Measurements from ENCODE around the gene SMYD4. TPM values are rescaled to one million over a fixed set of nuclear protein-coding genes. Genes with fewer than 3 reads are reported as not detected.
"Not testable (repeated sequence)": the region's sequence is repeated elsewhere in the genome, so short reads cannot be mapped to it uniquely, and the experiment has no call there.

Gene SMYD4
- polyA plus RNA-seq, 1 donor from 2014 or later, result 6.8 TPM

DNA sequence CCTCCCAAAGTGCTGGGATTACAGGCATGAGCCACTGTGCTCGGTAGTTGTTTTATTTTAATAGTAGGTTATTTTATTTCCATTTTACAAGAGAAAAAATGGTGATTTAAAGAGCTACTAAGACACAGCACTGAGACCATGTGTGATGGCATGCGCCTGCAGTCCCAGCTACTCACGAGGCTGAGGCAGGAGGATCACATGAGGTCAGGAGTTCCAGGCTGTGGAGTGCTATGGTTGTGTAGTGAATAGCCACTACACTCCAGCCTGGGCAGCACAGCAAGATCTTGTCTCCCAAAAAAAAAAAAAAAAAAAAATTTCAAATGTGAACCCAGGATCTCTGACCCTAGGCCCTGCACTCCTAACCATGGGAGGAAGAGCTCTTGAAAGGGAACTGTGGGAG, 64.1 kb downstream of the SMYD4 start:
- Histone ChIP-seq H3K27ac (ENCODE audit: low read length) (no peak overlapping the region), H3K9ac (ENCODE audit: low read length) (no peak overlapping the region), H3K9me3 (ENCODE audit: low read length) (no peaks in the 10 kb centered on the region), H4K20me1 (ENCODE audit: insufficient read depth) (no peaks in the 10 kb centered on the region), H3K9me2 (ENCODE audit: insufficient read depth, low read length) (no peaks in the 10 kb centered on the region), H3K79me2 (replicated peaks; ENCODE audit: insufficient read depth, low read length) (no peaks in the 10 kb centered on the region), H3F3A (ENCODE audit: insufficient read depth, low read length, poor library complexity, severe bottlenecking) (no peaks in the 10 kb centered on the region), H3K27me3 (ENCODE audit: insufficient read depth, low read depth, low read length) (no peaks in the 10 kb centered on the region), H2AFZ (ENCODE audit: low read depth, low read length) (no peak overlapping the region), H3K4me3 (ENCODE audit: low read length) (no peak overlapping the region), H3K36me3 (ENCODE audit: insufficient read depth, low read length) (no peaks in the 10 kb centered on the region), H3K4me2 (ENCODE audit: low read length) (no peak overlapping the region)
- TF ChIP-seq EZH2 (IDR thresholded peaks at IDR 0.05; ENCODE audit: borderline replicate concordance, insufficient read depth, low read length, poor library complexity, severe bottlenecking) (no peak), MXI1 (conservative IDR thresholded peaks at IDR 0.05; ENCODE audit: poor library complexity, severe bottlenecking) (no peak)

GRCh38 chr17:1764705-1765104, 65.0 kb downstream of the SMYD4 start:
- not testable (repeated sequence) for H3K9me3 ChIP-seq (ENCODE audit: low read length); H3K4me2 ChIP-seq (ENCODE audit: low read length); H3K27me3 ChIP-seq (ENCODE audit: insufficient read depth, low read depth, low read length); H3K4me3 ChIP-seq (ENCODE audit: low read length); H2AFZ ChIP-seq (ENCODE audit: low read depth, low read length); H3K9ac ChIP-seq (ENCODE audit: low read length); H3F3A ChIP-seq (ENCODE audit: insufficient read depth, low read length, poor library complexity, severe bottlenecking); H3K79me2 ChIP-seq (replicated peaks; ENCODE audit: insufficient read depth, low read length); H3K27ac ChIP-seq (ENCODE audit: low read length); H4K20me1 ChIP-seq (ENCODE audit: insufficient read depth); H3K9me2 ChIP-seq (ENCODE audit: insufficient read depth, low read length); H3K36me3 ChIP-seq (ENCODE audit: insufficient read depth, low read length)

DNA sequence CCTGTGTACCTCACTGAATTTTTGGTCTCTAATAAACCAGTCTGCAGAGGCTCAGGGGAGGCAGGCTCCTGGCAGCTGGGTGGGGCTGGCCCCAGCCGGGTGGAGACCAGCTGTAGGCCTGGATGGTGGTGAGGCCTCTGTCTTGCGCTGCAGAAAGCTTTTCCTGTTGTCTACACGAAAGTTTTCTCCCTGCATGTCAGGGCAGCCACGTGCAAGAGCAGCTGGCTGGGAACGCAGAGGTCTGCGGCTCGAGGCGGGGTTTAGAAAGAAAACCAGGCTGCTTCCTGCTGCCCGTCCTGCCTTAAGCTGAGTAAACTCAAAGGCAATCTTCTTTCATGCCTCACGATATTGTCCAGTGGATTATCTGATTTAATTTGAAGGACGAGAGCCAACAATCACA, 65.4 kb downstream of the SMYD4 start:
- H3K27me3 ChIP-seq (ENCODE audit: insufficient read depth, low read depth, low read length), result no peaks in the 10 kb centered on the region
- no peaks in the 10 kb centered on the region for H3K79me2 ChIP-seq (replicated peaks; ENCODE audit: insufficient read depth, low read length)
- no peaks in the 10 kb centered on the region for H3F3A ChIP-seq (ENCODE audit: insufficient read depth, low read length, poor library complexity, severe bottlenecking)
- H3K36me3 ChIP-seq (ENCODE audit: insufficient read depth, low read length), result no peaks in the 10 kb centered on the region
- H2AFZ ChIP-seq (ENCODE audit: low read depth, low read length), result no peak overlapping the region
- no peak overlapping the region for H3K27ac ChIP-seq (ENCODE audit: low read length)
- H3K4me2 ChIP-seq (ENCODE audit: low read length), result no peak overlapping the region
- H3K9me2 ChIP-seq (ENCODE audit: insufficient read depth, low read length), result no peaks in the 10 kb centered on the region
- TF ChIP-seq POLR2AphosphoS5 (IDR thresholded peaks at IDR 0.05) (no peak), SMC3 (conservative IDR thresholded peaks at IDR 0.05; ENCODE audit: poor library complexity) (no peak), MXI1 (conservative IDR thresholded peaks at IDR 0.05; ENCODE audit: poor library complexity, severe bottlenecking) (no peak), CTCF (IDR thresholded peaks at IDR 0.05; ENCODE audit: poor library complexity, severe bottlenecking) (no peak), EZH2 (IDR thresholded peaks at IDR 0.05; ENCODE audit: borderline replicate concordance, insufficient read depth, low read length, poor library complexity, severe bottlenecking) (no peak), RAD21 (conservative IDR thresholded peaks at IDR 0.05) (no peak), TAF1 (IDR thresholded peaks at IDR 0.05; ENCODE audit: low read depth) (no peak), EP300 (conservative IDR thresholded peaks at IDR 0.05; ENCODE audit: poor library complexity, severe bottlenecking) (no peak)
- TF ChIP-seq, protein P1, sequence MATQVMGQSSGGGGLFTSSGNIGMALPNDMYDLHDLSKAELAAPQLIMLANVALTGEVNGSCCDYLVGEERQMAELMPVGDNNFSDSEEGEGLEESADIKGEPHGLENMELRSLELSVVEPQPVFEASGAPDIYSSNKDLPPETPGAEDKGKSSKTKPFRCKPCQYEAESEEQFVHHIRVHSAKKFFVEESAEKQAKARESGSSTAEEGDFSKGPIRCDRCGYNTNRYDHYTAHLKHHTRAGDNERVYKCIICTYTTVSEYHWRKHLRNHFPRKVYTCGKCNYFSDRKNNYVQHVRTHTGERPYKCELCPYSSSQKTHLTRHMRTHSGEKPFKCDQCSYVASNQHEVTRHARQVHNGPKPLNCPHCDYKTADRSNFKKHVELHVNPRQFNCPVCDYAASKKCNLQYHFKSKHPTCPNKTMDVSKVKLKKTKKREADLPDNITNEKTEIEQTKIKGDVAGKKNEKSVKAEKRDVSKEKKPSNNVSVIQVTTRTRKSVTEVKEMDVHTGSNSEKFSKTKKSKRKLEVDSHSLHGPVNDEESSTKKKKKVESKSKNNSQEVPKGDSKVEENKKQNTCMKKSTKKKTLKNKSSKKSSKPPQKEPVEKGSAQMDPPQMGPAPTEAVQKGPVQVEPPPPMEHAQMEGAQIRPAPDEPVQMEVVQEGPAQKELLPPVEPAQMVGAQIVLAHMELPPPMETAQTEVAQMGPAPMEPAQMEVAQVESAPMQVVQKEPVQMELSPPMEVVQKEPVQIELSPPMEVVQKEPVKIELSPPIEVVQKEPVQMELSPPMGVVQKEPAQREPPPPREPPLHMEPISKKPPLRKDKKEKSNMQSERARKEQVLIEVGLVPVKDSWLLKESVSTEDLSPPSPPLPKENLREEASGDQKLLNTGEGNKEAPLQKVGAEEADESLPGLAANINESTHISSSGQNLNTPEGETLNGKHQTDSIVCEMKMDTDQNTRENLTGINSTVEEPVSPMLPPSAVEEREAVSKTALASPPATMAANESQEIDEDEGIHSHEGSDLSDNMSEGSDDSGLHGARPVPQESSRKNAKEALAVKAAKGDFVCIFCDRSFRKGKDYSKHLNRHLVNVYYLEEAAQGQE (IDR thresholded peaks at IDR 0.05; ENCODE audit: borderline replicate concordance), result no peak
- no peak overlapping the region for H3K4me3 ChIP-seq (ENCODE audit: low read length)
- no peaks in the 10 kb centered on the region for H3K9me3 ChIP-seq (ENCODE audit: low read length)
- no peaks in the 10 kb centered on the region for H4K20me1 ChIP-seq (ENCODE audit: insufficient read depth)
- no peak overlapping the region for H3K9ac ChIP-seq (ENCODE audit: low read length)

Data from neural cell (in vitro differentiated cells).